Colonic mucosa (tissue), 4 donors: ENCODE results near the gene WWOX. TPM values are rescaled to one million over a fixed set of nuclear protein-coding genes. Genes with fewer than 3 reads are reported as not detected.

Experiments used
- DNase-seq: peaks from one replicate; pipeline ENCODE4 v3.0.0-alpha.2; 2020
- H3K27ac ChIP-seq: fragments of 200-600 bp; one replicate; pipeline ENCODE4 v1.8.0; 2021
- H3K27me3 ChIP-seq: fragments of 200-600 bp; one replicate; pipeline ENCODE4 v1.8.0; 2021
- H3K36me3 ChIP-seq: fragments of 200-600 bp; one replicate; pipeline ENCODE4 v1.8.0; 2021
- H3K4me1 ChIP-seq: fragments of 200-600 bp; one replicate; pipeline ENCODE4 v1.8.0; 2021; ENCODE audit warnings: mild to moderate bottlenecking
- H3K4me3 ChIP-seq: fragments of 200-600 bp; one replicate; pipeline ENCODE4 v1.8.0; 2021
- H3K9ac ChIP-seq, 2 donors: one replicate each; pipeline ENCODE4 v1.7.0; 2013; ENCODE audit warnings: control low read depth in 2 of 2, low read depth in 2 of 2, low read length in 2 of 2
- H3K9me3 ChIP-seq: fragments of 200-600 bp; one replicate; pipeline ENCODE4 v1.8.0; 2021
- intact Hi-C: fragments of 100-400 bp; cut with DNase I; formaldehyde crosslinking; loops from one replicate; pipeline ENCODE4 v1.14.1; 2022
- total RNA-seq, 2 donors: library from RNA; stranded (reverse); fragmentation: NEBNext Ultra II Directional in 1 of 2; extraction: Animal tissue kit (Norgen Biotek cat#: 25700) in 1 of 2; gene quantifications; one replicate each; pipeline ENCODE4 v1.2.1, GENCODE V29; 2021
- TF ChIP-seq, protein P1 (sequence below): fragments of 200-600 bp; IDR thresholded peaks from one replicate; pipeline ENCODE4 v1.8.0; 2022; ENCODE audit warnings: antibody characterized with exemption, mild to moderate bottlenecking
- donor health status: healthy.
- donor health status: DM: no; HTN: no; CAD: no.
- donor health status: DM: no; HTN: no; CAD: no.

Gene WWOX
- total RNA-seq, 2 donors from 2014 or later = 7.2 to 11.0 TPM

GRCh38 chr16:78127130-78127529, 27.7 kb downstream of the WWOX start:
- intact Hi-C loops = loop anchor here (10.0 kb wide), 1 partner anchor 308 kb away; no protein-coding TSS in a partner anchor
- DNase-seq = no peak
- no peak overlapping the region for H3K4me3 ChIP-seq

GRCh38 chr16:78128913-78129312, 29.5 kb downstream of the WWOX start:
- Histone ChIP-seq H3K9me3 (no peaks in the 10 kb centered on the region), H3K27me3 (no peaks in the 10 kb centered on the region), H3K27ac (no peak overlapping the region), H3K4me3 (no peak overlapping the region), H3K9ac (no peak overlapping the region), H3K4me1 (no peaks in the 10 kb centered on the region), H3K36me3 (no peaks in the 10 kb centered on the region)
- TF ChIP-seq, protein P1, sequence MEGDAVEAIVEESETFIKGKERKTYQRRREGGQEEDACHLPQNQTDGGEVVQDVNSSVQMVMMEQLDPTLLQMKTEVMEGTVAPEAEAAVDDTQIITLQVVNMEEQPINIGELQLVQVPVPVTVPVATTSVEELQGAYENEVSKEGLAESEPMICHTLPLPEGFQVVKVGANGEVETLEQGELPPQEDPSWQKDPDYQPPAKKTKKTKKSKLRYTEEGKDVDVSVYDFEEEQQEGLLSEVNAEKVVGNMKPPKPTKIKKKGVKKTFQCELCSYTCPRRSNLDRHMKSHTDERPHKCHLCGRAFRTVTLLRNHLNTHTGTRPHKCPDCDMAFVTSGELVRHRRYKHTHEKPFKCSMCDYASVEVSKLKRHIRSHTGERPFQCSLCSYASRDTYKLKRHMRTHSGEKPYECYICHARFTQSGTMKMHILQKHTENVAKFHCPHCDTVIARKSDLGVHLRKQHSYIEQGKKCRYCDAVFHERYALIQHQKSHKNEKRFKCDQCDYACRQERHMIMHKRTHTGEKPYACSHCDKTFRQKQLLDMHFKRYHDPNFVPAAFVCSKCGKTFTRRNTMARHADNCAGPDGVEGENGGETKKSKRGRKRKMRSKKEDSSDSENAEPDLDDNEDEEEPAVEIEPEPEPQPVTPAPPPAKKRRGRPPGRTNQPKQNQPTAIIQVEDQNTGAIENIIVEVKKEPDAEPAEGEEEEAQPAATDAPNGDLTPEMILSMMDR = no peak
- no peak for DNase-seq
- intact Hi-C loops = loop anchor here (10.0 kb wide), 1 partner anchor 306 kb away; no protein-coding TSS in a partner anchor

More at GRCh38 chr16:78127130-78127529, 27.7 kb downstream of the WWOX start:
- Histone ChIP-seq H3K9me3 (no peaks in the 10 kb centered on the region), H3K27ac (no peak overlapping the region), H3K9ac (no peak overlapping the region), H3K36me3 (no peaks in the 10 kb centered on the region), H3K27me3 (no peaks in the 10 kb centered on the region), H3K4me1 (no peaks in the 10 kb centered on the region)
- TF ChIP-seq, protein P1 = no peak

- H3K9ac ChIP-seq = no peak overlapping the region
- H3K36me3 ChIP-seq = no peaks in the 10 kb centered on the region
- no peak for DNase-seq
- no peaks in the 10 kb centered on the region for H3K27me3 ChIP-seq
- H3K4me3 ChIP-seq = no peak overlapping the region
- no peaks in the 10 kb centered on the region for H3K4me1 ChIP-seq
- intact Hi-C loops = loop anchor here (10.0 kb wide), 1 partner anchor 305 kb away; no protein-coding TSS in a partner anchor
- H3K9me3 ChIP-seq = no peaks in the 10 kb centered on the region
- no peak overlapping the region for H3K27ac ChIP-seq
- TF ChIP-seq, protein P1 = no peak
These were observed 29.9 kb downstream of the WWOX start for GRCh38 chr16:78129349-78129748.

DNA sequence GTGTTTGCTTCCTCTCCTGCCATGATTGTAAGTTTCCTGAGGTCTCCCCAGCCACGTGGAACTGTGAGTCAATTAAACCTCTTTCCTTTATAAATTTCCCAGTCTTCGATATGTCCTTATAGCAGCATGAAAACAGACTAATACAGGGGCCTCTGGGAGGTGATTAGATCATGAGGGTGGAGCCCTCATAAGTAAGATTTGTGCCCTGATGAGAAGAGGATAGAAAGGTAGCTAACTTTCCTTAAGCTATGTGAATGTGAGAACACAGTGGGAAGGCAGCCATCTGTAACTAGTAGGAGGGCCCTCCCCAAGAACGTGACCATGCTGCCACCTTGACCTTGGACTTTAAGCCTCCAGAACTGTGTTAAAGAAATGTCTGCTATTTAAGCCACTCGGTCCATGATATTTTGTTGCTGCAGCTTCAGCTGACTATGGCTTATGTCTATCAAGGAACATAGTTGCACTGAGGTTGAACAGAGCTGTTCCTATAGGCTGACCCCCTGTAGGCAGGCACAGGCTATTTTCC, 30.7 kb downstream of the WWOX start:
- Histone ChIP-seq H3K4me1 (no peaks in the 10 kb centered on the region), H3K9me3 (no peaks in the 10 kb centered on the region), H3K9ac (no peak overlapping the region), H3K27ac (no peak overlapping the region), H3K36me3 (no peaks in the 10 kb centered on the region), H3K27me3 (no peaks in the 10 kb centered on the region), H3K4me3 (no peak overlapping the region)
- TF ChIP-seq, protein P1 = no peak
- DNase-seq = no peak
- intact Hi-C loops = no loop called here

GRCh38 chr16:78130950-78131349, 31.5 kb downstream of the WWOX start:
- no peaks in the 10 kb centered on the region for H3K27me3 ChIP-seq
- no peaks in the 10 kb centered on the region for H3K36me3 ChIP-seq
- no peaks in the 10 kb centered on the region for H3K9me3 ChIP-seq
- TF ChIP-seq, protein P1 = no peak
- no peak for DNase-seq
- no peak overlapping the region for H3K4me3 ChIP-seq
- no peaks in the 10 kb centered on the region for H3K4me1 ChIP-seq
- no peak overlapping the region for H3K27ac ChIP-seq
- H3K9ac ChIP-seq = no peak overlapping the region
- intact Hi-C loops = no loop called here
